Body of pancreas (tissue), 4 donors: ENCODE data around the gene MRPL40. TPM values are rescaled to one million over a fixed set of nuclear protein-coding genes. Genes with fewer than 3 reads are reported as not detected.
A peak's percentile ranks its signal among the peaks of the same experiment; 100 is the strongest.

Experiments
- ATAC-seq: fragments of 150-250 bp; one replicate; pipeline ENCODE4 v1.9.1; 2016
- DNase-seq, 4 donors: peaks; one replicate each; pipeline ENCODE4 v3.0.0-alpha.2; 2019
- H3K27ac ChIP-seq, 4 donors: fragments of 200-600 bp; sonication (generic); 1 replicate in 3 of 4; 2 replicates in 1 of 4; pipeline versions ENCODE4 v1.5.1 to v1.6.1; 2016 to 2019; ENCODE audit warnings: mild to moderate bottlenecking in 1 of 4, mixed read lengths in 1 of 4, moderate library complexity in 1 of 4
- H3K27me3 ChIP-seq, 2 donors: fragments of 200-600 bp; sonication (generic); one replicate each; pipeline ENCODE4 v1.6.0; 2016; ENCODE audit warnings: mild to moderate bottlenecking in 1 of 2
- H3K36me3 ChIP-seq, 2 donors: fragments of 200-600 bp; sonication (generic); replicated peaks in 1 of 2; 2 replicates each; pipeline ENCODE4 v1.5.1; 2016; ENCODE audit warnings: low read depth in 2 of 2; ENCODE audit not compliant: insufficient read depth in 1 of 2
- H3K4me1 ChIP-seq: fragments of 200-600 bp; sonication (generic); one replicate; pipeline ENCODE4 v1.6.0; 2016
- H3K4me3 ChIP-seq, 2 donors: fragments of 200-600 bp; sonication (generic); 1 replicate in 1 of 2; 2 replicates in 1 of 2; pipeline ENCODE4 v1.5.1; 2016 to 2019
- H3K9me3 ChIP-seq, 3 donors: fragments of 200-600 bp; sonication (generic); 1 replicate in 2 of 3; 2 replicates in 1 of 3; pipeline ENCODE4 v1.5.1; 2016
- POLR2A ChIP-seq, 3 donors: fragments of 450-650 bp; IDR thresholded peaks; one replicate each; pipeline ENCODE4 v1.6.1; 2016; ENCODE audit warnings: antibody characterized with exemption in 3 of 3, mild to moderate bottlenecking in 2 of 3
- WGBS, 2 donors: methylation state at CpG; one replicate each; pipeline ENCODE4 v1.1.5; 2017; 5-methylcytosine and 5-hydroxymethylcytosine counted together
- intact Hi-C: fragments of 100-400 bp; cut with DNase I; formaldehyde crosslinking; loops from one replicate; pipeline ENCODE4 v1.15.1; 2023
- total RNA-seq, 2 donors: library from RNA; depleted of rRNA; stranded (reverse); fragments of >200 nt; gene quantifications; one replicate each; pipeline ENCODE4 v1.1.0, GENCODE V29; 2016
- TF ChIP-seq, protein P1 (sequence below), 7 experiments: fragments of 450-650 bp in 4 of 7; fragments of 200-600 bp in 3 of 7; sonication (generic) in 3 of 7; IDR thresholded peaks; one replicate each; pipeline ENCODE4 v1.5.1; 2016 to 2019; ENCODE audit warnings: antibody characterized with exemption in 7 of 7

MRPL40 gene
- total RNA-seq, 2 donors from 2014 or later = 4.0 to 13.5 TPM

DNA sequence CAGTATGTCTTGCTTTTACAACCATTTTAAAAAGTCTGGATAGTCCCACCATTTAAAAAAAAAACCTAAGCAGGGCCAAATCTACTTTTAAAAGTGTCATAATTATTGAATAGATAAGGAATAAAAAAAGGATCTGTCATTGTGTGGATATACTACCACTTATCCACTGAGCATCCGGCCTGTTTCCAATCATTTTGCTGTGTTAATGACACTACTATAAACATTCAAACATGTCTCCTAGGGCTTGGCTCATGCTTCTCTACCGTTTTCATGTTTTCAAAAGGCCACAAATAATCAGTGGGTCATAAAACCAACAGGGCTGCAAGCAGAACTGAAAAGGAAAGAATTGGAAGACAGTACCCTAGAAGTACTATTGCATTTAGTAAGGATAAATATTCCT lies 27.7 kb downstream of the MRPL40 start:
- ATAC-seq (no peak), DNase-seq (no peak)
- intact Hi-C loops = no loop called here
- Histone ChIP-seq H3K4me3 (no peak overlapping the region), H3K27me3 (no peaks in the 10 kb centered on the region), H3K9me3 (no peaks in the 10 kb centered on the region), H3K36me3 (peaks cover 0 to 21% of the 10 kb centered on the region in 2 donors), H3K27ac (no peak overlapping the region), H3K4me1 (no peaks in the 10 kb centered on the region)
- WGBS, 2 donors = 77 to 82% methylated on average over 2 of the region's 2 CpGs
- TF ChIP-seq, protein P1, sequence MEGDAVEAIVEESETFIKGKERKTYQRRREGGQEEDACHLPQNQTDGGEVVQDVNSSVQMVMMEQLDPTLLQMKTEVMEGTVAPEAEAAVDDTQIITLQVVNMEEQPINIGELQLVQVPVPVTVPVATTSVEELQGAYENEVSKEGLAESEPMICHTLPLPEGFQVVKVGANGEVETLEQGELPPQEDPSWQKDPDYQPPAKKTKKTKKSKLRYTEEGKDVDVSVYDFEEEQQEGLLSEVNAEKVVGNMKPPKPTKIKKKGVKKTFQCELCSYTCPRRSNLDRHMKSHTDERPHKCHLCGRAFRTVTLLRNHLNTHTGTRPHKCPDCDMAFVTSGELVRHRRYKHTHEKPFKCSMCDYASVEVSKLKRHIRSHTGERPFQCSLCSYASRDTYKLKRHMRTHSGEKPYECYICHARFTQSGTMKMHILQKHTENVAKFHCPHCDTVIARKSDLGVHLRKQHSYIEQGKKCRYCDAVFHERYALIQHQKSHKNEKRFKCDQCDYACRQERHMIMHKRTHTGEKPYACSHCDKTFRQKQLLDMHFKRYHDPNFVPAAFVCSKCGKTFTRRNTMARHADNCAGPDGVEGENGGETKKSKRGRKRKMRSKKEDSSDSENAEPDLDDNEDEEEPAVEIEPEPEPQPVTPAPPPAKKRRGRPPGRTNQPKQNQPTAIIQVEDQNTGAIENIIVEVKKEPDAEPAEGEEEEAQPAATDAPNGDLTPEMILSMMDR (IDR thresholded peaks at IDR 0.05) = no peak
- no peak for TF ChIP-seq POLR2A (IDR thresholded peaks at IDR 0.05)

DNA sequence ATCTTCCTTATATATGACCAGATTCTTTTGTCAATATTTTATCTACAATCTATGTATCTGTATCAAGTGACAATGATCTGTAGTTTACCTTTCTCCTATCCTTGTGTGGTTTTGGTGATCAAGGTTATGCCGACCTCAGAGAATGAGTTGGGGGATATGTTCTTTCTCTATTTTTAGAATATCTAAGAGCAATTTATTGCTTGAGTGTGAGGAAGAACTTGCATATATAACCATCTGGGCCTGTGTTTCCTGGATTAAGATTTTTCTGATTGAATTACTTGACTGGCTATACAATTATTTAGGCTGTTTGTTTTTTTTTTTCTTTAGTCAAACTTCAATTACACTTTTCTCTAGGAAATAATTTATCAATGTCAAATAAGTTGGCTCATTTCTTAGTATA lies 29.2 kb downstream of the MRPL40 start:
- 86 to 96% methylated on average over 1 of the region's 1 CpG for WGBS, 2 donors
- intact Hi-C loops = no loop called here
- no peak overlapping the region for H3K27ac ChIP-seq
- no peaks in the 10 kb centered on the region for H3K9me3 ChIP-seq
- DNase-seq (no peak), ATAC-seq (no peak)
- TF ChIP-seq, protein P1 (IDR thresholded peaks at IDR 0.05) = no peak
- no peak for TF ChIP-seq POLR2A (IDR thresholded peaks at IDR 0.05)
- no peak overlapping the region for H3K4me3 ChIP-seq
- H3K36me3 ChIP-seq = peaks cover 0 to 15% of the 10 kb centered on the region in 2 donors
- no peaks in the 10 kb centered on the region for H3K4me1 ChIP-seq
- no peaks in the 10 kb centered on the region for H3K27me3 ChIP-seq

DNA sequence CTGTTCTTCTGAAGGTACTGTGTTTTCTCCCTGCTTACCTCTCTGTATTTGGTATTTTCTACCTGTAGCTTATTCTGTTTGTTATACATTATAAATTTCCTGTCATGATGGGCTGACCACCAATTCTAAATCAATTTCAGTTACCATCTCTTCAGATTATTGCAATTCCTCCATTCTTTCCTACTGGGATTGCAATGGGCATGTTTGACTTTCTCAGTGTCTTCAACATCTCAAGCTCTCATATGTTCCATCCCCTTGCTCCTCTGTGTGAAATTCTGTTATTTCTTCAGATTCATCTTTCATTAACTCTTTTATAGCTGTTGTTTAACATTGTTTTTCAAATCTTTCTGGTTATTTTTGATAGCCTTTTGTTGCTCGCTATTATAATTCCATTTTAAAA lies 30.7 kb downstream of the MRPL40 start:
- DNase-seq = no peak

DNA sequence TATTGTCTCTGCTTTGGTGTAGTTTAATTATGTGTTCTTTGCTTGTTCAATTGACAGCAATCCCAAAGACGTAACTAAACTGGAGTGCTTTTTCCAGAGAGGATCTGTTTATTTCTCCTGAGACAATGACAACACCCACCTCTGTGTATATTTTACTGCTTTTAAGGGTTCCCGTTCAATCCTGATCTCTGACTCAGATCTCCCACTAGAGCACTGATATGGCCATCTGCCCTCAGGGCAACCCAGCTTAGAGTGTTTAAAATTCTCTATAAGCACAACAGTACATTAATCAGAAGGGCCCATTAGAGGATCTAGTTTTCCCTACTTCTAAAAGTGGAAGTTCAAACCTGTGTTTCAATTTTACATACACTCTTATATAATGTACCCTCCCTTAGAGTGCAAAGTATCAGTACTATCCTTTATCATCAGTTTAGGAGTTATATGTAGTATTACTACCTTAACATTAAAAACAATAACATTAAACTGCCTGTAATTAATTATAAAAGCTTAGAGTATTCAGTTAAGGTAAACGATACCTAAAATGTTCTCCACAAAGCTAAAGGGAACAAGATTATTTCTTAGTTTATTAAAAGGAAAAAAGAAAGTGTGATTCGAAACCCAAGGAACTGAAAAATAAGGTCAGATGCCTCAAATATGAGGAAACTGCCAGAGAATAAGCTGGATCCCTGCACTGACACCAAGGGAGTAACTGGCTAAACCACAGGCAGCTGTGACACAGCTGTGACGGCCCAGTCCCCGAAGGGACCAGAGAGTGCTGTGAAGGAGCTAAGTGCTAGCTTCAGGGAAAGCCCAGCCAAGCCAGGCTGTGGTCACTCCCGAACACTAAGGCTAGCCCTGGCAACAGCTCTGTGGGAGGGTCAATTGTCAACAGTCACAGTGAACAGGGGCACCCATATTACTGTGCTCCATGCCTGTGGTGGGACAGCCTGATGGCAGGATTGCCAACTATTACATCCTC lies 31.4 kb downstream of the MRPL40 start:
- no peaks in the 10 kb centered on the region for H3K4me1 ChIP-seq
- no peak overlapping the region for H3K27ac ChIP-seq
- 73% methylated on average over 6 to 7 of the region's 7 CpGs for WGBS, 2 donors
- intact Hi-C loops = no loop called here
- no peak overlapping the region for H3K4me3 ChIP-seq
- ATAC-seq = no peak
- TF ChIP-seq, protein P1 (IDR thresholded peaks at IDR 0.05) = no peak
- no peak for TF ChIP-seq POLR2A (IDR thresholded peaks at IDR 0.05)
- H3K27me3 ChIP-seq = no peaks in the 10 kb centered on the region
- H3K36me3 ChIP-seq = peaks cover 0 to 24% of the 10 kb centered on the region in 2 donors
- H3K9me3 ChIP-seq = no peaks in the 10 kb centered on the region
- DNase-seq = peak in 2 of 4 donors; percentile 18 to 21

More for the DNA sequence above, 30.7 kb downstream of the MRPL40 start:
- TF ChIP-seq, protein P1 (IDR thresholded peaks at IDR 0.05) = no peak
- no peak for TF ChIP-seq POLR2A (IDR thresholded peaks at IDR 0.05)
- ATAC-seq = no peak
- Histone ChIP-seq H3K9me3 (no peaks in the 10 kb centered on the region), H3K27me3 (no peaks in the 10 kb centered on the region), H3K4me3 (no peak overlapping the region), H3K27ac (no peak overlapping the region), H3K4me1 (no peaks in the 10 kb centered on the region), H3K36me3 (peaks cover 0 to 20% of the 10 kb centered on the region in 2 donors)
- 97 to 100% methylated on average over 1 of the region's 1 CpG for WGBS, 2 donors
- intact Hi-C loops = no loop called here
